ENCODE results near the gene NDUFS2.

NDUFS2 gene

DNA sequence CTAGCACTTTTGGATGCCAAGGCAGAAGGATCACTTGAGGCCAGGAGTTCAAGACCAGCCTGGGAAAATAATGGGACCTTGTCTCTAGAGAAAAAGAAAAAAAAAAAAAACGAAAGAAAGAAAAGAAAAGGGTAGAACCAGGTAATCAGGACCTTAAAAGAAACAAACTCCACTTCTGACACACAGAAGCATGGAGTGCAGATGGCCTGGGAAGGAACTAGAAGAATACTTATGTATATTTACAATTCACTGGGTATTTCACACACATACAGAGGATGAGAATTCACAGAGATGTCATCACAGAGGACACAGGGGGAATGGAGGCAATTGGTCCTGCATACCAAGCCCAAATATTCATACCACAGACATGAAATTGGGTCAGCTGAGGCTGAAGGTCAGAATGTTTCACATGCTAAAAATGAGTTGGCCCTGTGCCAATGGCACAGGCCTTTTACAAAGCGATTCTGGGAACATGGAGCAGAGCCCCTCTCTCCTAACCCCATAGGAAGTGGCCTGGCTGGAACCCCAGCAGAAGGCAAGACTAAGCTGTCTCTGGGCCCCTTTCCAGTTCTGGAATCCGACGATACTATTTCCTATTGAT lies 29.3 kb upstream of the NDUFS2 start:
- no peak for DNase-seq

- no peak for DNase-seq
Measured at GRCh38 chr1:161173711-161174110, 28.5 kb upstream of the NDUFS2 start.

GRCh38 chr1:161174911-161175310 lies 27.3 kb upstream of the NDUFS2 start:
- DNase-seq: no peak

GRCh38 chr1:161175771-161176453 lies 26.3 kb upstream of the NDUFS2 start:
- DNase-seq: no peak

GRCh38 chr1:161176468-161177111 lies 25.6 kb upstream of the NDUFS2 start:
- DNase-seq: no peak

GRCh38 chr1:161177112-161177935 lies 24.8 kb upstream of the NDUFS2 start, which contains the start of gene B4GALT3:
B4GALT3 (minus strand) TSS chr1:161177507; CDS start chr1:161176060, 1,447 bp downstream.
- DNase-seq: peak; percentile 84

DNA sequence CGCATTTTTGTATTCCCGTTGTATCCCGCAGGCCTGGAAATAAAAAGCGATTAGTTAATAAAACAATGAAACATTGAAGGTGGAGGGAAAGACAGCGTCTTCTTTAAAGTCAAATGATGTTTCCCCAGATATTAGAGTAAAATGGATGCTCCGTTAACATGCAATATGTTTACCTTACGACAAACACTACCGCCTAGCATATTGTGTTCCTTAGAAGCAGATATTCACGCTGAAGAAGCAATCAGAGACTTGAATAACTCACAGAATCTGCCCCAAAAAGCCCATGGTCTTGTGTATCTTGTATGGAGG lies 24.3 kb upstream of the NDUFS2 start:
- DNase-seq: no peak

DNA sequence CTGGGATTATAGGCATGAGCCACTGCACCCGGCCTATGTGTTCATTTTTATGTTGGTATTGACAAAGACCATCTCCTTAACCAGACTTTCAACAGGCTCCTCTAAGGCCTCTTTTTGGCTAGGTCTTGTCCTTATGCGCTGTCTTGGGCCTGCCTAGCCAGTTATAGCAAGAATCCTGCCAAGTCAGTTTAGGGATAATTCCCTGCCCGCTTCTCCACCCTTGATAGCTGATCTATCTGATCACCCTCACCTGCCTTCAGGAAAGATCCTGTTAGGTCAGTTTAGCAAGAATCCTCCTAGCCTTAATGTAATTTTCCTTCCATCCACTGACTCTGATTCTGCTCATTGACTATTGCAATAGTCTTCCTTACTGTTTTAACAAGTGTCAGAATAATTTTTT lies 22.5 kb upstream of the NDUFS2 start:
- no peak for DNase-seq

- no peak for DNase-seq
Measured at GRCh38 chr1:161180639-161181038, 21.5 kb upstream of the NDUFS2 start.

- no peak for DNase-seq
Measured at GRCh38 chr1:161182214-161182613, 20.0 kb upstream of the NDUFS2 start.

- no peak for DNase-seq
Measured at GRCh38 chr1:161185282-161185682, 16.9 kb upstream of the NDUFS2 start.

DNA sequence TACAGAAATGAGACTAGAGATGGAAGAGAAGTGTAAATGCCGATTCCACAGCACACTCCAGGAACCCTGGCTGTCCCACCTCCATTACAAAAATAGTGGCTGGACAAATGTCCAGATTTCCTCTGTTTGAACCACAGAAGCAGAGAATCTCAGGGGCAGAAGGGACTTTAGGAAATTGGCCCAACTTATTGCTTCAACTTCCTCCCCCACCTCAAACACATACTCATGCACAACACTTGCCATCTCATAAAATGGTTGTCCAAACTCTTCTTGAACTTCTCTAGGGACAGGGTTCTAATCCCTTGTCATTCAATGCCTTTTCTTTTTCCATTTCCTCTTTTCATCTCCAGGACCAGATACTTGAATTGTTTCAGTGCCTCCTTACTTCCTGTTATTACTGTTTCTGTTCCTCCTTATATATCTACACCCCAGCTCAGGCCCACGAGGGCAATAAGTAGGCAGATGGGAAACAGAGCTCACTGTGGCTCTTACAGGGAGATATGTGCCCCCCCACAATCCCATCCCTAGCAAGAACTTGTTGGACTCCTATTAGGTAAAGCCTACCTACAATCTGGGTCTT lies 16.3 kb upstream of the NDUFS2 start:
- DNase-seq: no peak

DNA sequence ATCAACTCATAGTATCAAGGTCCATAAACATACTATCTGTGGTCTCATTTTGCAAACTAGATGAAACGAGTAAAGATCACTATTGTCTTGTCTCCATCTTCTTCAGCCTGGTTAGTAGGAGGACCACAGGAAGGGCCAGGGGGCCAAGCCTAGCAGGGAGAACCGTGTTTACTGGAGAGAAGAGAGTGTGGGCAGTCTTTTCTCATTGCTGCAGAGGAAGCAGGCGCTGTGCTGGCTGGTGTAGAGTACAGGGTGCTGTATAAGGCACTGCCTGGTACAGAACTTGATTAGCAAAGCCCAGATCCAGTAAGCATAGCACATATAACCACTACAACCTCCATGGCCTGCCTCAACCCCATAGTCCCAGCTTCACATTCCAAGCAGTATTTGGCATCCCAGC lies 14.9 kb upstream of the NDUFS2 start:
- DNase-seq: no peak

- no peak for DNase-seq
Measured at GRCh38 chr1:161188381-161188780, 13.8 kb upstream of the NDUFS2 start.

DNA sequence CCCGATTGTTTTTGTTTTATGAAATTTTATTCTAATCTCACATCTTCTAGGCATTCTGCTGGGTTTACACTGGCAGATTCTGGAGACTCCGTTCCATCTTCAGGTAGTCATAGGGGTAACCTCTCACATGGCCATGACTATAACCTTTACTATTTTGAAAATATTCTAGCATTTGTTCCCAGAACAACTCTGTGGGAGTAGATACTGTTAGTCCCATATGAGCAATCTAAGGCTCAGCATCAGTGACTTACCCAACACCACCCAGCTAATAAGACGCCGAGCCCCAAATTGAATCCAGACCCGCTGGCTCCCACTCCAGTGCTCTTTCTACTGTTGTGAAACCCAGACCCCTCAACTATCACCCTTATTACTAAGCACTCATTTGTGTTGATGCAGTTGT lies 13.1 kb upstream of the NDUFS2 start:
- DNase-seq: no peak

DNA sequence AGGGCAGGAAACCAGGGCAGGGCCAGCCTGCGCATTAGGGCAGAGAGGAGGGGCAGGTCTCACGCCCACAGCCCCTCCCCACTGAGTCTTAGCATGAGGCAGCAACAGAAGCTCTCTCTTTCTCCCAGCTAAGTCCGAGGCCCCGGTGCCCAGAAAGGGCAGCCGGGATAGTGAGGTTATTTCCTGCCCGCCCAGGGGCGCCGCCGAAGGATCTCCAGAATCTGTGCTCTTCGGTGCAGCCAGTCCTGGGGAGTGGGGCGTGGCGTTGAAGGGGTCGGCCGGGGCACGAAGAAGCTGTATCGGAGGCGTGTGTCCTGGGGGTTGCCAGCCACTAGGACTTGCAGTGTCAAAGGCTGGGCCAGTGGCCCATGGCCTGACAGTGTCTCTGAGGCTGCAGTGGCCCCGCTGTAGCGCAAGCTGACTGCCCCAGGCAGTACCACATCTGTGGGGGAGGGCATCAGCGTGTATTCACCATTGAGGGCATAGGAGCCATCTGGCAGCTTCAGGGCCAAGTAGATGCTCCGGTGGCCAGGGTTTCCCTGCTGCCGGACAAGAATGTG lies 11.1 kb upstream of the NDUFS2 start:
- no peak for DNase-seq

DNA sequence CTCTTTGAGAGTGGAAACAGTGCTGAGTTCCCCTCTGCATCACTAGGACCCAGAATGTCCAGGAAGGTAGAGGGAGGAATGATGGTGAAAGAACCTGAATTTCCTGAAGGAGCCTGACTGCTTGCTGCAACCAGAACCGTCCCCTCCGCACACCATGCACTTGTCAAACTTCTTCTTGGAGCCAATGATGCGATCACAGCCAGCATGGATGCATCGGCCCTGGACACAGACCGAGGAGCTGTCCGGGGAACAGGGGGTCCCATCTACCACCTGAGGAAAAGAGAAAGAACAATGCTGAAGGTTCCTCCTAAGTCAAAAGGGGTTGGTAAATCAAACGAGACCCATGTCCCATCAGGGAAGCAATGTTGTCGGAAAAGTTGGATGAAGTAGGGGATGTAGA lies 10.2 kb upstream of the NDUFS2 start:
- no peak for DNase-seq

GRCh38 chr1:161192476-161193465 lies 9.4 kb upstream of the NDUFS2 start:
- DNase-seq: no peak

- no peak for DNase-seq
Measured at GRCh38 chr1:161193561-161194235, 8.5 kb upstream of the NDUFS2 start.

GRCh38 chr1:161195171-161195570 lies 7.0 kb upstream of the NDUFS2 start:
- DNase-seq: no peak

GRCh38 chr1:161196111-161196510 lies 6.1 kb upstream of the NDUFS2 start:
- DNase-seq: no peak
